SHP77 (cell line): ENCODE measurements around the gene CYP1A2.

ENCODE experiments used
- DNase-seq, 2 experiments: peaks; one replicate each; lab custom pipeline; 2025; lab: John Stamatoyannopoulos, UW

CYP1A2 gene

GRCh38 chr15:74804935-74805334, 56.3 kb downstream of the CYP1A2 start:
- DNase-seq: no peak
